ENCODE results near the gene EFCC1.
"Not testable (repeated sequence)": the region's sequence is repeated elsewhere in the genome, so short reads cannot be mapped to it uniquely, and the experiment has no call there.

Gene EFCC1

GRCh38 chr3:129068291-129068886, 67.3 kb downstream of the EFCC1 start:
- no peak for DNase-seq (ENCODE audit: extremely low read depth, low read depth)
- TF ChIP-seq, protein P1, sequence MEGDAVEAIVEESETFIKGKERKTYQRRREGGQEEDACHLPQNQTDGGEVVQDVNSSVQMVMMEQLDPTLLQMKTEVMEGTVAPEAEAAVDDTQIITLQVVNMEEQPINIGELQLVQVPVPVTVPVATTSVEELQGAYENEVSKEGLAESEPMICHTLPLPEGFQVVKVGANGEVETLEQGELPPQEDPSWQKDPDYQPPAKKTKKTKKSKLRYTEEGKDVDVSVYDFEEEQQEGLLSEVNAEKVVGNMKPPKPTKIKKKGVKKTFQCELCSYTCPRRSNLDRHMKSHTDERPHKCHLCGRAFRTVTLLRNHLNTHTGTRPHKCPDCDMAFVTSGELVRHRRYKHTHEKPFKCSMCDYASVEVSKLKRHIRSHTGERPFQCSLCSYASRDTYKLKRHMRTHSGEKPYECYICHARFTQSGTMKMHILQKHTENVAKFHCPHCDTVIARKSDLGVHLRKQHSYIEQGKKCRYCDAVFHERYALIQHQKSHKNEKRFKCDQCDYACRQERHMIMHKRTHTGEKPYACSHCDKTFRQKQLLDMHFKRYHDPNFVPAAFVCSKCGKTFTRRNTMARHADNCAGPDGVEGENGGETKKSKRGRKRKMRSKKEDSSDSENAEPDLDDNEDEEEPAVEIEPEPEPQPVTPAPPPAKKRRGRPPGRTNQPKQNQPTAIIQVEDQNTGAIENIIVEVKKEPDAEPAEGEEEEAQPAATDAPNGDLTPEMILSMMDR (IDR thresholded peaks at IDR 0.05; ENCODE audit: low read depth, low read length) = no peak

GRCh38 chr3:129069313-129070085, 68.4 kb downstream of the EFCC1 start:
- not testable (repeated sequence) for DNase-seq (ENCODE audit: extremely low read depth, low read depth)

GRCh38 chr3:129070086-129070885, 69.2 kb downstream of the EFCC1 start:
- TF ChIP-seq, protein P1 (IDR thresholded peaks at IDR 0.05; ENCODE audit: low read depth, low read length) = no peak

GRCh38 chr3:129077222-129077621, 76.1 kb downstream of the EFCC1 start:
- TF ChIP-seq, protein P1 (IDR thresholded peaks at IDR 0.05; ENCODE audit: low read depth, low read length) = no peak
- DNase-seq (ENCODE audit: extremely low read depth, low read depth) = no peak

More at GRCh38 chr3:129070086-129070885, 69.2 kb downstream of the EFCC1 start:
- no peak for DNase-seq (ENCODE audit: extremely low read depth, low read depth)

DNA sequence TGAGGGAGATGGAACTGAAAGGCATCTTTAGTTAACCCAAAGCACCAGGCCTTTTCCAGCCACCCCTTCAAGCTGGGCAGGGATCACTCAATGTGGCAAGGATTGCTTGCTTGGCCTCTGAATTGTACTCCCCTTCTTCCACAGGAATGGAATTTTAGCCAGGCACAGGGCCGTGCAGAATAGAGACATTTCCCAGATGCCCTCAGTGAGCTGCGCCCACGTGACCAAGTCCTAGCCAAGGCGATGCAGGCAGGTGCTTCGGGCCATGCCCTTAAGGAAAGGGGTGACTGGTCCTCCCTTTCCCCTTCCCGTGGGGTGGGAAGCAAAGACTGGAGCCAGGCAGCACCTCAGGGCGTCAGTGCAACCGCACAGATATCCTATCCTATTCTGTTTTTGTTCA, 77.4 kb downstream of the EFCC1 start:
- TF ChIP-seq, protein P1 (IDR thresholded peaks at IDR 0.05; ENCODE audit: low read depth, low read length) = no peak
- DNase-seq (ENCODE audit: extremely low read depth, low read depth) = no peak

GRCh38 chr3:129081503-129081902, 80.4 kb downstream of the EFCC1 start:
- DNase-seq (ENCODE audit: extremely low read depth, low read depth) = no peak
- TF ChIP-seq, protein P1 (IDR thresholded peaks at IDR 0.05; ENCODE audit: low read depth, low read length) = no peak

- DNase-seq (ENCODE audit: extremely low read depth, low read depth) = no peak
- TF ChIP-seq, protein P1 (IDR thresholded peaks at IDR 0.05; ENCODE audit: low read depth, low read length) = no peak
These were observed 80.9 kb downstream of the EFCC1 start for GRCh38 chr3:129082026-129082425.
